HG03521 (cell line): ENCODE results near the gene C19orf38.
A peak's percentile ranks its signal among the peaks of the same experiment; 100 is the strongest.
"Not testable (repeated sequence)": the region's sequence is repeated elsewhere in the genome, so short reads cannot be mapped to it uniquely, and the experiment has no call there.

ENCODE experiments used
- ATAC-seq: cut with Tn5 transposase; IDR thresholded peaks from one replicate; pipeline ENCODE4 v1.9.1; 2021; ENCODE audit warnings: mild to moderate bottlenecking, moderate library complexity; ENCODE audit not compliant: unreplicated experiment

The C19orf38 gene

GRCh38 chr19:10820173-10820572 lies 28.0 kb upstream of the C19orf38 start:
- no peak for ATAC-seq

DNA sequence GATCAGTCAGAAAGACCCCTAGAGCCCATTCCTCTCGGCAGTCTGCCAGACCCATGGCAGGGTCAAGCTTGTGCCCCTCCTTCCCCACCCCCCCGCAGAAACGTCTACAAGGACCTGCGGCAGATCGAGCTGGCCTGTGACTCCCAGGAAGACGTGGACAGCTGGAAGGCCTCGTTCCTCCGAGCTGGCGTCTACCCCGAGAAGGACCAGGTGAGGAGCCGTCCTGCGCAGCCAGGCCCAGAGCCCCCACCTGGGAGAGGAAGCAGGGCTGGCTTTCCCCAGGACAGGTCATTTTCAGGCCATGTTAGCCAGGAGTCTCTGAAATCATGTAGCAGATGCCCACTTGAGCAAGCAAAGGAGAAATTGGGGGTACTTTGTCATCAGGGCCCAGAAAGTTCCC lies 24.5 kb upstream of the C19orf38 start:
- no peak for ATAC-seq

DNA sequence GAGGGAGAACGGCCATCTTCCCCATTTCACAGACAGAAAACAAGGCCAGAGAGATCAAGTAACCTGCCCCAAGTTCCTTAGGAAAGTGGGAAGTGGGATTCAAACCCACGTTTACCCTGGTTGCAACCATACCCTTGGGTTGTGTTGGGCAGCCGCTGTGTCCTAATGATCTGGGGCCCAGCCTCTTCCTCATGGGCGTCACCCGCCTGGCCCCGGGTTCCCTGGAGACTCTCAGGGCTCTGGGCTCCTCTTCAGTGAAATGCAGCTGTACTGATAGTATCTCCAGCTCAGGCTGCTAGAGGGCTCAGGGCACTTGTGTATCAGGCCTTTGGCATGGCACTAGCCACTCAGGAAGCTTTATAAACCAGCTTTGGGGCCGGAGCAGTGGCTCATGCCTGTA lies 22.0 kb upstream of the C19orf38 start:
- ATAC-seq, result no peak

- no peak for ATAC-seq
Measured at GRCh38 chr19:10826846-10827245, 21.4 kb upstream of the C19orf38 start.

DNA sequence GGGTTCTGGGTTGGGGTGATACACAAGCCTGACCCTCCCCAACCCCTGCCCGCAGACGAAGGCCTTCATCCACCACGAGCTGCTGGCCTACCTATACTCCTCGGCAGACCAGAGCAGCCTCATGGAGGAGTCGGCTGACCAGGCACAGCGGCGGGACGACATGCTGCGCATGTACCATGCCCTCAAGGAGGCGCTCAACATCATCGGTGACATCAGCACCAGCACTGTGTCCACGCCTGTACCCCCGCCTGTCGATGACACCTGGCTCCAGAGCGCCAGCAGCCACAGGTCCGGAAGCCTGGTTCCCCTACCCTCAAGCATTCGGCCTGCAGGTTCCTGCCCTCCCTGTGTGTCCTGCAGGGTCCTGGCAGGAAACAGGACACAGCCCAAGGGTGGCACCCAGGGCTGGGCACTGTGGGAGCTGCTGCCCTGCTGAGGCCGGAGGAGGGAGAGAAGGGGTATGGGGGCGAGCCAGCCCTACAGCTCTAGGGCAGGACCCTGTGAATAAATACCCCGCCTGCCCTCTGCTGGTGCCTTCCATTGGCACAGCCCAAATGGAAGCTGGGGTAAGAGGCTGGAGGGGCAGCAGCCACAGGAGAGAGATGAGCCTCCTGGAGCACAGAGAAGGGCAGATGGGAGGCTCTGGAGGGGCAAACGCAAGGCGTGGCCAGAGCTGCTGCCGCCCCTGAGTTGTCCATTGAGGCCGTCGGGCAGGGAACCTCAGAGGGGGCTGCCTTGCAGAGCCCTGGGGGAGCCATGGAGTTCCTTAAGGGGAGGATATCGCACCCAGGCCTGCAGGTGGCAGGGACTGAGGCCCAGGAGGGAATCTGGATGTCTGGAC lies 19.0 kb upstream of the C19orf38 start:
- no peak for ATAC-seq

DNA sequence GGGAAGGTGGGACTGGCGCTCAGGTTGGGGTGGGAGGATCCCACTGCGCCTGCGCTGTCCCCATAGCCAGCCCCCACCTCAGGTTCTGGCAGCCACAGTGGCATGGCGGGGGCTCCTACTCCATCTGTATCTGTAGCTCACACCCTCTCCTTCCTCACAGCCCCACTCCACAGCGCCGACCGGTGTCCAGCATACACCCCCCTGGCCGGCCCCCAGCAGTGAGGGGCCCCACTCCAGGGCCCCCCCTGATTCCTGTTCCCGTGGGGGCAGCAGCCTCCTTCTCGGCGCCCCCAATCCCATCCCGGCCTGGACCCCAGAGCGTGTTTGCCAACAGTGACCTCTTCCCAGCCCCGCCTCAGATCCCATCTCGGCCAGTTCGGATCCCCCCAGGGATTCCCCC lies 18.2 kb upstream of the C19orf38 start:
- ATAC-seq, result no peak

DNA sequence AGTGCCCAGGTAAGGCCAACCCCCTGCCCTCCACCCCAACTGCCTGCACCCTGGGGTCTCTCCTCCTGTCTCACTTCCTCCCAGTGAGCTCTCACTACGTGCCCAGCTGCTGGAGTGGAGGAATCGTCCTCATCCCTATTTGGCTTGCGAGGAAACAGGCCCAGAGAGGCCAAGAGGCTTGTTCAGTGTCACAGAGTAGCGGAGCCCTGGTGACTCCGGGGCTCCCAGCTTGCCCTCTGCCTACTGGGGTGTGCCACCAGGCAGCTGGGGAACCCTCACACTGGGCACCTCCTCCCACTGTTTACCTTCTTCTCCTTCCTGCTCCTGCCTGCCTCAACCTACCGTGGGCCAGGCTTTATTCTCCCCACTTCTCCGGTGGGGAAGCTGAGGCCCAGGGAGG lies 17.8 kb upstream of the C19orf38 start:
- no peak for ATAC-seq

GRCh38 chr19:10830931-10831779 lies 17.1 kb upstream of the C19orf38 start:
- ATAC-seq, result no peak

DNA sequence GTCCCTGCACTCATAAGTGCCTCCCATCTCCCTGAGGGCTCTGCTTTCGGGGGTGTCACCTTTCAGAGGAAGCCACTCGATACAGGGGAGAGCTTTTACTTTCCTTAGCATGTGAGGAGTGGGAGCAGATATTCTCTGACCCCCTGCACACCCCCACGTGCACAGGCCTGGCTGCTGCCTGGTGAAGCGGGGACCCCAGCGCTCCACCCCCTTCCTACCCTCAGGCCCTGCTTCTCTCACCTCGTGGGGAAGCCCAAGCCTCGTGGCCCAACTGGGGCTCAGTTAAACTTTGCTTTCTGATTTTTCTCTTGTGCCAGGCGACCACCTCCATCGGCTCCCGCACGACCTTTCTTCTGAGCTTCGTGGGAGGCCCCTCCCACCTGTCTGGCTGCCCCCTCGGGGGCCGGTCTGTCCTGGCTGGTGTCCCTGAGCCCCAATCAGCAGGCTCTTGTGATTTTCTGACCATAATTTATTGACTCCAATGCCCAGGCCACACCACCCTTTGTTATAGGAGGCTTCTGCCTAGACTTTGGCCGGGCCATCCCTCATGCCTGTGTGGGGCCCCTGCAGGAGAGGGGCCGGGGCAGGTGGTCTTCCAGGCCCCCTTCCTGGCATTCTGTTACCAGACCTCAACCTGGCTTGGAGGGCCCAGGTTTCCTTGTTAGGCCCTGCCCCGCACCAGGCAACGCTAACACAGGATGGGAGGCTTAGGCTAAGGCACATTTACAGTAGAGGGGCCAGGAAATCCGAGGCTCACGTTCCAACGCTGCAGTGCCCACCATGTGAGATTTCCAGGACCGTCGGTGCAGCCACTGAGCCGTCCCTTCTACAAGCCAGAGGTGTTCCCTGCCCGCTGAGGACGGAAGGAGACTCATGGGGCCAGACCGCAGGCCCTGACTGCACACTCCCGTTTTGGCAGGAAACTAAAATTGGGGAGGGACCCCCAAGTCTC lies 16.0 kb upstream of the C19orf38 start:
- ATAC-seq, result no peak

- ATAC-seq, result no peak
Measured at GRCh38 chr19:10832939-10833296, 15.3 kb upstream of the C19orf38 start.

DNA sequence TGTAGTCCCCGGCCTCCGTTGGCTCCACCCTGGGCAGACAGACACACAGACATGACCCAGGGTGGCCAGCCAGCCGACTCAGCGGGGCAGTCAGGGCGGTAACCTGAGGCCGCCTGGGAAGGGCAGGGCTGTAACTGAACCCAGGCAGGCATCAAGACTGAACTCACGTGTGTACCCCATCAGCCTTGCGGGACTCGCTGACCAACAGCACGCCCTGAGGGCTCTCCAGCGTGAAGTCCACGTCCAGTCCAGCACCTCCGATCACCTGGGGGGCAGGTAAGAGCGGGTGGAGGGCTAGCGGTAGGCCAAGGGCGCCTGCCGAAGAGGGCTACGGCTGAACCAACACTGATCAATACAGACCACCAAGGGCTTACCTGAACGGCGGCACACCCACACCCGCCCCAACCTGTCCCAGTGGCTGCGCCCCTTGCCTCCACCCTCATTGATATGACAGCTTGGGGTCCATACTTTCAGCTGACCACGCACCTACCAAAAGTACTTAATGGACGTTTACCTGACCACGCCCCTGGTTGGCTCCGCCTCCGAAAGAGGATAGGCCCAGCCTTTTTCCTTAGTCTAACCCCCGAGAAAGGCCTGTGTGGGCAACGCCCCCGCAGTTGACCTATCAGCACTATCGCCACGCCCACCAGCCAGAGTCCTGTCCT lies 13.0 kb upstream of the C19orf38 start:
- no peak for ATAC-seq

DNA sequence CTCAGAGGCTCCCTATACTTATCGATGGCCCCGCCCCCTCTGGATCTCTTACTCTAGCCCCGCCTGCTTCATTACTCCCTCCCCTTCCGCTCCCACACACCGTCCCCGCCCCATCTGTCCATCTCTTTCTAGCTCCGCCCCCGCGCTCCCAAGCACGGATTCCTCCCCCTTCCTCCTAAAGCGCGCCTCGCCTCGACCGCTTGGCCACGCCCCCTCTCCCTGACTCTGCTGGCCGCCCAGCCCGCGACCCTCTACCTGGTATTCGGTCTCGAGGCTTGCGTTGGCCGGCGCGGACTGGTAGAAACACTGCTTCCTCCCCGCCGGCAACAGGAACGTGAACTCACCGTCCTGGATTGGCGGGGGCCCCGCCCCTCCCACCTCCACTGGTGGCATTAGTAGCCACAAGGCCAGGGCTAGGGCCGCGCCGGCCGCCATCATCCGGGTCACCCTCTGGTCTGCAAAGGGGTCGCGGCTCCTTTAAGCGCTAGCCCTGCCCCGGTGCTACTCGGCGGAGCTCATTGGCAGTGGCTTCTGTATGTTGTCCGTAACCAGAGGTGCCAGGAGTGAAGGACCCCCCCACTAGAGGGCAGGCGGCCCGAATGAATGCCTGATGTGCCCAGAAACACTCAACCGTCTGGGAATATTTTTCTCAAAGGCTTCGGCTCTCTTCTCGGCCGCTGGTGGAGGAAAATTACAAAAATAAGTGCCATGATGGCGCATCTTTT lies 12.3 kb upstream of the C19orf38 start, which contains the start of gene TMED1:
TMED1 (minus strand) TSS at position 459 of the 725 bp plus-strand sequence; CDS start at position 438, 21 bp downstream.
- peak; percentile 69 for ATAC-seq

DNA sequence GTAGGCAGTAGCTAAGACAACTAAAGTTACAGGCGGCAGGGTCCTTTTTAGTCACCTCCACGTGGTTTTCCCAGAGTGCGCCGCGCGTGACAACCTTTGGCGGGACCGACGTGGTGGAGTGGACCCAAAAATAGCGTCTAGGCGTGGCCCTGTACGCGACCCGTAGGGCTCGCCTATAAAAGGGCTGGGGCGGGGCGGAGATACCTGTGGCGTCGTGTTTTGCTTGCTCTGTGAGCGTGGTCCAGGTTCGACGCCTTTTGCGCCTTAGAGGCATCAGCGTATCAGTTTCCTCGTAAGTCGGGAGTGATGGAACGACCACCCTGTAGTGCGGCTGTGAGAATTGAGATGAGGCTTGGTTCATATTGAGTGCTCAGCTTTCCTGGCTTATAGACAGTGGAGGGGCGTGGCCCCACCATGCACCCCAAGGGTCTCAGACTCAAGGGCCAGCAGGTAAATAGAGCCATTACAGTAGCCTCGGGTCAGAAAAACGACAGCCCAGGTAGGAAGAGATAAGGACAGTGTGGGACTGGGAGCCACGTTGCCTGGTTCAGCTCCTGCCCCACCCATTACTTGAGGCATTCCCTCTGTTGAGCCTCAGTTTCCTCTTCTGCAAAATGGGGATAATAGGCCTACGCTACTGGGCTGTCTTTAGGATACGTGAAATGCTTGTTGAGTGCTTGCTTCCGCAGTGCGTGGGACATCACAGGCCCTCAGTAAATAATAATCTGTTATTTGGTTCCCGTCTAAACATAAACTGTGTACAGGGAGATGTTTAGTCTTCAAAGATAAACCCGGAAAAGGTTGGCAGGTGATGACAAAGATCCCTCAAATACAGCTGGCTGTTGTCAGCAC lies 11.5 kb upstream of the C19orf38 start:
- peak; percentile 12 for ATAC-seq

DNA sequence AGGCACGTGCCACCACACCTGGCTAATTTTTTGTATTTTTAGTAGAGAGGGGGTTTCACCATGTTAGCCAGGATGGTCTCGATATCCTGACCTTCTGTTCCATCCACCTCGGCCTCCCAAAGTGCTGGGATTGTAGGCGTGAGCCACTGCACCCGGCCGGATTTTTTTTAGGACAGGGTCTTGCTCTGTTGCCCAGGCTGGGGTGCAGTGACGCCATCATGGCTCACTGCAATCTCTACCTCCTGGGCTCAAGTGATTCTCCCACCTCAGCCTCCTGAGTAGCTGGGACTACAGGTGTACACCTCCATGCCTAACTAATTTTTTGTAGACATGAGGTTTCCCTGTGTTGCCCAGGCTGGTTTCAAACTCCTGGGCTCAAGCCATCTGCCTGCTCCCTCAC lies 10.6 kb upstream of the C19orf38 start:
- ATAC-seq, result not testable (repeated sequence)

- no peak for ATAC-seq
Measured at GRCh38 chr19:10838377-10838776, 9.8 kb upstream of the C19orf38 start.

DNA sequence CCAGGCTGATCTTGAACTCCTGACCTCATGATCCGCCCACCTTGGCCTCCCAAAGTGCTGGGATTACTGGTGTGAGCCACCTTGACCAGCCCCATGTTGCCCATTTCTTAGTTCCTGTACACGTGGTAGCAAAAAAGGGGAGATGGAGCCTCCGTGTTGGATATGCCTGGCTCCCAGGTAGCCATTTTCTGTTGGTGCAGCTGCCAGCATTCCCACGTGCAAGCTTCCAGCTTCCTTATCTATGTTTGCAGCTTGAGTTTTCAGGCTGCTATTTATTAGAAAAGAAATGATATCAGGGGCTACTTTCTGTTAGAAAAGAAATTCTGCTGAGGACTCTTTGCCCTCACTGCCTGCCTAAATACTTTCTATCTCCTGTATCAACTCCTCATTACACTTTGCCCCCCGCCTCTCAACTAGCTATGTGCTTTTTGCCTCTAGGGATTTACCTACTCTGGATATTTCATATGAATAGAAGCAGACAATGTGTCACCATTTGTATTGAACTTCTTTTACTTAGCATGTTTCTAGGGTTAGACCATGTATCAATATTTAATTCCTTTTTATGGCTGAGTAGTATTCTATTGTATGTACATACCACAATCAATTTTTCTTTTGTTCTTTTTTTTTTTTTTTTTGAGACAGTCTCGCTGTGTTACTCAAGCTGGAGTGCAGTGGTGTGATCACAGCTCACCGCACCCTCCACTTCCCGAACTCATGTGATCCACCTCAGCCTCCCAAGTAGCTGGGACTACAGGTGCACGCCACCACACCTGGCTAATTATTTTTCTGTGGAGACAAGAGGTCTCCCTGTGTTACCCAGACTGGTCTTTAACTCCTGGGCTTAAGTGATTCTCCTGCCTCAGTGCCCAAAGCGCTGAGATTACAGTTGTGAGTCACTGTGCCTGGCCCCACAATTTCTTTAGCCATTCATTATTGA lies 8.8 kb upstream of the C19orf38 start:
- no peak for ATAC-seq

- no peak for ATAC-seq
Measured at GRCh38 chr19:10842788-10843187, 5.4 kb upstream of the C19orf38 start.
